ENCODE measurements around the gene TATDN3.

Gene TATDN3

GRCh38 chr1:212864201-212864600, 72.5 kb downstream of the TATDN3 start:
- H2AFZ ChIP-seq (ENCODE audit: low read length) = no peak overlapping the region

More at GRCh38 chr1:212864201-212864600, 72.5 kb downstream of the TATDN3 start:
- no peaks in the 10 kb centered on the region for H3K9me2 ChIP-seq (ENCODE audit: low read depth, low read length)
- no peak overlapping the region for H3K9ac ChIP-seq (ENCODE audit: low read length)
- peaks cover 35% of the 10 kb centered on the region for H3K79me2 ChIP-seq (ENCODE audit: insufficient read depth, low read length)
- H3K4me3 ChIP-seq (ENCODE audit: low read depth, low read length, poor library complexity, severe bottlenecking) = no peak overlapping the region
- no peaks in the 10 kb centered on the region for H4K20me1 ChIP-seq (ENCODE audit: insufficient read depth, low read length)
- H3K4me1 ChIP-seq (ENCODE audit: insufficient read depth, low read length, severe bottlenecking) = peaks cover 33% of the 10 kb centered on the region
- H3F3A ChIP-seq (ENCODE audit: insufficient read depth, low read length) = no peaks in the 10 kb centered on the region
- H3K27ac ChIP-seq (ENCODE audit: low read depth, low read length, poor library complexity, severe bottlenecking) = no peak overlapping the region
- no peaks in the 10 kb centered on the region for H3K9me3 ChIP-seq (ENCODE audit: low read length)
- H3K36me3 ChIP-seq (ENCODE audit: insufficient read depth, low read length) = peaks cover 54% of the 10 kb centered on the region
- no peak overlapping the region for H3K4me2 ChIP-seq (ENCODE audit: low read length)
- H3K27me3 ChIP-seq (ENCODE audit: insufficient read depth, low read length) = no peaks in the 10 kb centered on the region
- TF ChIP-seq, protein P1, sequence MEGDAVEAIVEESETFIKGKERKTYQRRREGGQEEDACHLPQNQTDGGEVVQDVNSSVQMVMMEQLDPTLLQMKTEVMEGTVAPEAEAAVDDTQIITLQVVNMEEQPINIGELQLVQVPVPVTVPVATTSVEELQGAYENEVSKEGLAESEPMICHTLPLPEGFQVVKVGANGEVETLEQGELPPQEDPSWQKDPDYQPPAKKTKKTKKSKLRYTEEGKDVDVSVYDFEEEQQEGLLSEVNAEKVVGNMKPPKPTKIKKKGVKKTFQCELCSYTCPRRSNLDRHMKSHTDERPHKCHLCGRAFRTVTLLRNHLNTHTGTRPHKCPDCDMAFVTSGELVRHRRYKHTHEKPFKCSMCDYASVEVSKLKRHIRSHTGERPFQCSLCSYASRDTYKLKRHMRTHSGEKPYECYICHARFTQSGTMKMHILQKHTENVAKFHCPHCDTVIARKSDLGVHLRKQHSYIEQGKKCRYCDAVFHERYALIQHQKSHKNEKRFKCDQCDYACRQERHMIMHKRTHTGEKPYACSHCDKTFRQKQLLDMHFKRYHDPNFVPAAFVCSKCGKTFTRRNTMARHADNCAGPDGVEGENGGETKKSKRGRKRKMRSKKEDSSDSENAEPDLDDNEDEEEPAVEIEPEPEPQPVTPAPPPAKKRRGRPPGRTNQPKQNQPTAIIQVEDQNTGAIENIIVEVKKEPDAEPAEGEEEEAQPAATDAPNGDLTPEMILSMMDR (IDR thresholded peaks at IDR 0.05; ENCODE audit: low read length) = no peak
- TF ChIP-seq EZH2 (IDR thresholded peaks at IDR 0.05; ENCODE audit: borderline replicate concordance, low read length) = no peak
